ENCODE measurements around the gene PCNT. TPM values are rescaled to one million over a fixed set of nuclear protein-coding genes. Genes with fewer than 3 reads are reported as not detected.
A peak's percentile ranks its signal among the peaks of the same experiment; 100 is the strongest.
"Not testable (repeated sequence)": the region's sequence is repeated elsewhere in the genome, so short reads cannot be mapped to it uniquely, and the experiment has no call there.

The PCNT gene
- polyA plus RNA-seq, 6 donors from 2014 or later, result 4.7 to 32.5 (median 10.7) TPM

DNA sequence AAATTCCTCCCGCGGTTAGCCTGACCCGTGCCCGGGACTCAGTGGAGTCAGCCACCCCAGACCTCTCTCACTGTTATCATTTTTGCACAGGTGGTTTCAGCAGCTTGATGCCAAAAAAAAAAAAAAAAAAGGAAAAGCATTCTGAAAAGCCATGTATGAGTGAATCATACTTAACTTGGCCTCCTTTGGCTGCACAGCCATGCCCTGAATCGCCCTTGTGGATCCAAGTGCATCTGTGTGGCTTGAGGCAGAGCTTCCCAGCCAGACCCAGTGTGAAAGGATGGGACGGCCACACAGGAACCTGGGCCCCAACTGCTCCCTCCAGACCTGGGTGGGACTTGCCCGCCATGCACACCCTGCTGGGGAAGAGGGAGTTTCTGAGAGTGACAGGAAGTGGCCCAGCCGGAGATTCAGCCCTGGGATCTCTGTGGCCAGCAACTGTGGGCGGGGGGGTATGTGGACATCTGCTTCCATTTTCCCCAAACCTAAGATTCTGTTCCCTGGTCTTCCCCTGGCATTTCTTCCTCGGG lies 29.2 kb upstream of the PCNT start:
- no peak for ATAC-seq (ENCODE audit: low read depth in 2 of 2)
- H3K27me3 Mint-ChIP-seq, result no peaks in the 10 kb centered on the region
- no peak overlapping the region for H3K27ac Mint-ChIP-seq
- H3K4me1 Mint-ChIP-seq, result peaks cover 17 to 38% (median 23%) of the 10 kb centered on the region in 3 donors
- peak overlapping the region in 2 of 8 donors; percentile 16 to 19 for H3K4me3 Mint-ChIP-seq
- no peak for DNase-seq
- H3K36me3 Mint-ChIP-seq, result no peaks in the 10 kb centered on the region
- peaks cover 0 to 2% (median 0%) of the 10 kb centered on the region in 7 donors for H3K9me3 Mint-ChIP-seq

DNA sequence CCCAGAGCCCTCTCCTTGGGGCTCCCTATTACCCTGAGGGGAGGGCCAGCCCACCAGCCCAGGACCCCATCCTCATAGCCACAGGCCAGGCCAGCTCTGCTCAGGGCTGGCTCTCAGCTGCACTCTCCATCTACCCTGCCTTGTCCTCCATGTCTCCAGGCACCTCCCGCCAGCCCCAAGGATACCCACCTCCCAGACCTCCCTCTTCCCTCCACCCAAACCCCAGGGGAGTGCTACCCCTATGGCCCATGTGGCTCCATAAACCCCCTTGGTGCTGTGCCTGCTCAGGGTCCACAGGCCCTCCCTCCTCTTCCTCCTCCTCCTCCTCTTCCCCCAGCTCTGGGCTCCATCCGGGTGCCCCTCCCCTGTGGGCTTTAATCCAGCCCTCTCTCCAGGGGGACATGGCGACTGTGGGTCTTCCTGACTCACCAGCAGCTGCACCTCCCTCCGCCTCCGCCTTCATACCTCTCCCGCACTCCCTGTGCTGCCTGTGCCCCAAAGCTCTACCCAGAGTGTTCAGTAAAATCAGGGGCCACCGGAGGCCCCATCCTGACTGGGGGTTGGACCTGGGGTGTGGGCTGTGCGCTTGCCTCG lies 28.7 kb upstream of the PCNT start:
- DNase-seq (no peak), ATAC-seq (ENCODE audit: low read depth in 2 of 2) (no peak)
- Mint-ChIP-seq H3K4me1 (peaks cover 15 to 33% (median 20%) of the 10 kb centered on the region in 3 donors), H3K9me3 (peaks cover 0 to 2% (median 0%) of the 10 kb centered on the region in 7 donors), H3K4me3 (peak overlapping the region in 3 of 8 donors; percentile 19 to 77 (median 20)), H3K36me3 (no peaks in the 10 kb centered on the region), H3K27me3 (no peaks in the 10 kb centered on the region), H3K27ac (peak overlapping the region in 1 of 6 donors; percentile 54)

DNA sequence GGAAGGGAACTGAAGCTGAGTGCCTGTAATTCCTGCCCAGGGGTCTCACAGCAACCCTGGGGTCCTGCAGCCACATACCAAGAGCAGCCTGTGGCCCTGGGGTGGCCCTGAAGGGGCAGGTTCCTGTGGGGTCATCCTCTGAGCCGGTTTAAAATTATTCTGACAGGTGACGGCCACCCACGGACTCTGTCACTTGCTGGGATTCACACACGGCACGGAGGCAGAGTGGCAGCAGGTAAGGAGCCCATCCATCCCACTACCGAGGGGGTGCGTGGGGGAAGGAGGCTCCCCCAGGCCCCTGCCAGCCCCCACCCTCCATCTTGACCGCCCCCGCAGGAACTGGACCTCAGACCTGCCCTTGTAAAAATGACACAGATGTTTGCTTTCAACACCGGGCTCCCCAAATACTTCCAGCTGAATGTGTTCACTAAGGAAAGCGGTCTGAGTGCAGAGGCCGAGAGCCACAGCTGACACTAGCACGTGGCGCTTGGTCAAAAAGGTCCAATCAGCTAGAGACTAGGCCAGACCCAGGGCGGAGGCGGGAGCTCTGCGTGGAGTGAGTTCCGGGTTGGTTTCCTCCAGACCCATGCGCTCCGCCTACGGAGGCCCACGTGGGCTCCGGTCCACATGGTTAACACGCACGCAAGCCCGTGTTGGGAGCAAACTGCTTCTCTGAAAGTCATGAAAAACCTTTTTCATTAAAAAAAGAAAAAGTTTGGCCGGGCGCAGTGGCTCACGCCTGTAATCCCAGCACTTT lies 27.8 kb upstream of the PCNT start:
- peak overlapping the region in 4 of 6 donors; percentile 12 to 75 (median 58) for H3K27ac Mint-ChIP-seq
- H3K4me3 Mint-ChIP-seq, result peak overlapping the region in 7 of 8 donors; percentile 73 to 90 (median 79)
- no peak for DNase-seq
- H3K9me3 Mint-ChIP-seq, result peaks cover 0 to 2% (median 0%) of the 10 kb centered on the region in 7 donors
- H3K27me3 Mint-ChIP-seq, result no peaks in the 10 kb centered on the region
- ATAC-seq (ENCODE audit: low read depth in 2 of 2), result peak; percentile 95 to 97
- no peaks in the 10 kb centered on the region for H3K36me3 Mint-ChIP-seq
- peaks cover 15 to 25% (median 20%) of the 10 kb centered on the region in 3 donors for H3K4me1 Mint-ChIP-seq

DNA sequence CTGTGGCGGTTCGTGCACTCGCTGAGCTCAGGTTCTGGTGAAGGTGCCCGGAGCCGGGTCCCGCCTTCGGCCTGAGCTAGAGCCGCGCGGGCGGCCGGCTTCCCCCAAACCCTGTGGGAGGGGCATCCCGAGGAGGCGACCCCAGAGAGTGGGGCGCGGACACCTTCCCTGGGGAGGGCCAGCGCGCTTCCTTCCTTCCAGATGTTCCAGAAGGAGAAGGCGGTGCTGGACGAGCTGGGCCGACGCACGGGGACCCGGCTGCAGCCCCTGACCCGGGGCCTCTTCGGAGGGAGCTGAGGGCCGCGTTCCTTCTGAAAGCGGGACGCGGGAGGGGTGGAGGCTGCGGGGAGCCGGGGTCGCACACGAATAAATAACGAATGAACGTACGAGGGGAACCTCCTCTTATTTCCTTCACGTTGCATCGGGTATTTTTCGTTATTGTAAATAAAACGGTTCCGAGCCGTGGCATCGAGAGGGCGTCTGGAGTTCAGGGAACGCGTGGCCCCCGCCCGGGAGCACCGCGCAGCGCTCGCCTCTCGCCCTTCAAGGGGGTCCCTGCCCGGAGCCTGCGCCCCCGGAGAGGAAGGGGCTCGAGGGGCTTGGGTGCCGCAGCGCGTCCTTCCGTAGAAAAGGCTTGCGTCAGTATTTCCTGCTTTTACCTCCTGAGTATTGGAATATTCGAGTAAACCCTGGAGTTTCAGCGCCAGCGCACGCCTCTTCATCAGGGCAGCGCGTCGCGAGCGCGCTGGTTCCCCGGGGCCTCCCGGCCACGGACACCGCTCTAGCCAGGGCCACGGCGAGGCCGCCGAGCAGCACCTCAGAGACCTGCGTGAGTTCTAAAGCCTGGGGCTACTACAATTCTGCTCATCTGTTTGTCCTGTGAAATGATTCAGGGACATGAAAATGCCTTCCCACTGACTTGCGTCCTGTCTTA lies 26.4 kb upstream of the PCNT start:
- Mint-ChIP-seq H3K27ac (peak overlapping the region in 4 of 6 donors; percentile 64 to 93 (median 86)), H3K36me3 (no peaks in the 10 kb centered on the region), H3K9me3 (peaks cover 0 to 2% (median 0%) of the 10 kb centered on the region in 7 donors), H3K4me3 (peak overlapping the region; percentile 73 to 90 (median 79)), H3K27me3 (no peaks in the 10 kb centered on the region), H3K4me1 (peaks cover 15 to 23% (median 20%) of the 10 kb centered on the region in 3 donors)
- ATAC-seq (ENCODE audit: low read depth in 2 of 2), result peak; percentile 22
- DNase-seq, result no peak

- H3K4me1 Mint-ChIP-seq, result peaks cover 15 to 23% (median 20%) of the 10 kb centered on the region in 3 donors
- H3K27ac Mint-ChIP-seq, result no peak overlapping the region
- no peaks in the 10 kb centered on the region for H3K36me3 Mint-ChIP-seq
Observed at GRCh38 chr21:46299167-46299566, 24.8 kb upstream of the PCNT start.

DNA sequence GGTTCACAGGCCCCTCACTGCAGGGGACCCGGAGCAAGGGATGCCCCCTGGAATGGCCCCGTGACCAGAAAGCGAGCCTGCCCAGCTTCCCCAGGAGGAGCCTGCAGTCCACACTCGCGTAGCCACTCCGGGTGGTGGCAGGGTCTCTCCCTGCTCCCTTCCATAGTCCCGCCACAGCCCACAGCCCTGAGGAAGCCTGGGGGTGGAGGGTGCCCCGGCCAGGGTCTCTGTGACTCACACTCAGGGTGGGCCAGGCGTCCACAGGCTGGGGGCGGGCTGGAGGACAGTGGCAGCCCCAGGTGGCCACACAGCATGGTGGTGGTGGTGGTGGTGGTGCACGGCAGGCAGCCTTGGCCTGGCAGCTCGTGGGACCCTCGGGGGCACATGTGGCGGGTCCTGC lies 22.2 kb upstream of the PCNT start:
- Mint-ChIP-seq H3K36me3 (peaks cover 0 to 7% of the 10 kb centered on the region in 2 donors), H3K9me3 (peaks cover 0 to 2% (median 0%) of the 10 kb centered on the region in 7 donors), H3K27me3 (no peaks in the 10 kb centered on the region), H3K4me1 (peaks cover 3 to 7% (median 6%) of the 10 kb centered on the region in 3 donors), H3K4me3 (no peak overlapping the region), H3K27ac (no peak overlapping the region)
- DNase-seq (no peak), ATAC-seq (ENCODE audit: low read depth in 2 of 2) (no peak)

More at GRCh38 chr21:46299167-46299566, 24.8 kb upstream of the PCNT start:
- Mint-ChIP-seq H3K27me3 (no peaks in the 10 kb centered on the region), H3K4me3 (peak overlapping the region in 4 of 8 donors; percentile 33 to 82 (median 70)), H3K9me3 (peaks cover 0 to 2% (median 0%) of the 10 kb centered on the region in 7 donors)
- no peak for DNase-seq
- no peak for ATAC-seq (ENCODE audit: low read depth in 2 of 2)

DNA sequence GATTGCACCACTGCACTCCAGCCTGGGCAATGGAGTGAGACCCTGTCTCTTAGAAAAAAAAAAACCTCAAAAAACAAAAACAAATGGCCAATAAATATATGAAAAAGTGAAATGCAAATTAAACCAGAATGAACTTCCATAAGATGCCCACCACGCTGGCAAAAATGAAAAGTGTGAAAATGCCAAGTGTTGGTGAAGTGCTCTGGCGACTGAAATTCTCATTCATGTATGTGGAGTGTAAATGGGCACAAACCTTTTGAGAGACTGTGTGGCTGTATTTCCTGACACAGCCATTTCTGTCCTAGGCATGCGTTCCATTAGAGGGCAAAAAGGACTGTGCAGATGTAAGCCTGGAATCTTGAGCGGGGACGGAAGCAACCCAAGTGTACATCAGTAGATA lies 19.5 kb upstream of the PCNT start:
- H3K4me1 Mint-ChIP-seq, result no peaks in the 10 kb centered on the region
- no peak overlapping the region for H3K4me3 Mint-ChIP-seq

DNA sequence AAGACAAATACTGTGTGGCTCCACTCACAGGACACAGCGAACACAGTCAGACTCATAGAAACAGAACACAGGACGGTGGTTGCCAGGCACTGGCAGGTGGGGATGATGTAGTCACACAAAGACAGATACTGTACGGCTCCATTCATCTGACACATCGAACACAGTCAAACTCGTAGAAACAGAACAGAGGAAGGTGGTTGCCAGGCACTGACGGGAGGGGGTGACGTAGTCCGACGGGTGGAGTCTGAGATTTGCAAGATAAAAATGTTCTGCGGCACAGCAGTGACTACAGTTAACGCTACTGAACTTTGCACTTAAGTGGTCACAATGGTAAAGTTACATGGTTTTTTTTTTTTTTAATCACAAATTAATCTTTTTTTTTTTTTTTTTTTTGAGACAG lies 19.0 kb upstream of the PCNT start:
- DNase-seq (no peak), ATAC-seq (ENCODE audit: low read depth in 2 of 2) (no peak)
- Mint-ChIP-seq H3K27me3 (no peaks in the 10 kb centered on the region), H3K27ac (no peak overlapping the region), H3K4me3 (no peak overlapping the region), H3K4me1 (no peaks in the 10 kb centered on the region), H3K36me3 (peaks cover 0 to 7% of the 10 kb centered on the region in 2 donors), H3K9me3 (no peaks in the 10 kb centered on the region)

More for the DNA sequence above, 19.5 kb upstream of the PCNT start:
- H3K27ac Mint-ChIP-seq, result no peak overlapping the region
- peaks cover 0 to 7% of the 10 kb centered on the region in 2 donors for H3K36me3 Mint-ChIP-seq
- no peak for DNase-seq
- no peaks in the 10 kb centered on the region for H3K9me3 Mint-ChIP-seq
- ATAC-seq (ENCODE audit: low read depth in 2 of 2), result no peak
- H3K27me3 Mint-ChIP-seq, result no peaks in the 10 kb centered on the region

- no peak overlapping the region for H3K4me3 Mint-ChIP-seq
- ATAC-seq (ENCODE audit: low read depth in 2 of 2) (no peak), DNase-seq (no peak)
- H3K27ac Mint-ChIP-seq, result no peak overlapping the region
- H3K4me1 Mint-ChIP-seq, result no peaks in the 10 kb centered on the region
- H3K9me3 Mint-ChIP-seq, result no peaks in the 10 kb centered on the region
- H3K27me3 Mint-ChIP-seq, result no peaks in the 10 kb centered on the region
- H3K36me3 Mint-ChIP-seq, result peaks cover 0 to 7% of the 10 kb centered on the region in 2 donors
Observed at GRCh38 chr21:46307625-46308024, 16.3 kb upstream of the PCNT start.

DNA sequence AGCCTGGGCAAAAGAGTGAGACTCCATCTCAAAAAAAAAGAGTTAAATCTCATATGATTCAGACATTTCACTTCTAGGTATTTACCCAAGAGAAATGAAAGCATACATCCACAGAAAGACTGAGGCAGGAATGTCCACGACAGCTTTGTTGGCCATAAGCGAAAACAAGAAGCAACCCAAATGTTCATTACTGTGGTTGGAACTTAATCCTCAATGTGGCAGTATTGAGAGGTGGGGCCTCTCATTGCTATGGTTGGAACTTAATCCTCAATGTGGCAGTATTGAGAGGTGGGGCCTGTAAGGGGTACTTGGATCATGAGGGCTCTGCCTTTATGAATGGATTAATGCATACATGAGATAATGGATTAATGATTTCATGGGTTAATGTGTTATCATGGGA lies 15.5 kb upstream of the PCNT start:
- no peaks in the 10 kb centered on the region for H3K4me1 Mint-ChIP-seq
- no peak overlapping the region for H3K4me3 Mint-ChIP-seq
- H3K27ac Mint-ChIP-seq, result no peak overlapping the region
- H3K27me3 Mint-ChIP-seq, result no peaks in the 10 kb centered on the region
- peaks cover 0 to 7% of the 10 kb centered on the region in 2 donors for H3K36me3 Mint-ChIP-seq
- ATAC-seq (ENCODE audit: low read depth in 2 of 2) (no peak), DNase-seq (no peak)
- H3K9me3 Mint-ChIP-seq, result no peaks in the 10 kb centered on the region

DNA sequence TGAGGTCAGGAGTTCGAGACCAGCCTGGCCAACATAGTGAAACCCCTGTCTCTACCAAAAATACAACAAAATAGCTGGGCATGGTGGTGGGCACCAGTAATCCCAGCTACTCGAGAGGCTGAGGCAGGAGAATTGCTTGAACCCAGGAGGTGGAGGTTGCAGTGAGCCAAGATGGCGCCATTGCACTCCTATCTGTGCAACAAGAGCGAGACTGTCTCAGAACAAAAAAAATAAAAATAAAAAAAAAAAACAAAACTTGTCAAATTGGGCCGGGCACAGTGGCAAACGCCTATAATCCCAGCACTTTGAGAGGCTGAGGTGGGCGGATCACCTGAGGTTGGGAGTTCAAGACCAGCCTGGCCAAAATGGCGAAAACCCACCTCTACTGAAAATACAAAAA lies 13.7 kb upstream of the PCNT start:
- H3K27ac Mint-ChIP-seq; H3K9me3 Mint-ChIP-seq; DNase-seq; ATAC-seq (ENCODE audit: low read depth in 2 of 2); H3K4me3 Mint-ChIP-seq; H3K4me1 Mint-ChIP-seq; H3K27me3 Mint-ChIP-seq; H3K36me3 Mint-ChIP-seq: not testable (repeated sequence)

DNA sequence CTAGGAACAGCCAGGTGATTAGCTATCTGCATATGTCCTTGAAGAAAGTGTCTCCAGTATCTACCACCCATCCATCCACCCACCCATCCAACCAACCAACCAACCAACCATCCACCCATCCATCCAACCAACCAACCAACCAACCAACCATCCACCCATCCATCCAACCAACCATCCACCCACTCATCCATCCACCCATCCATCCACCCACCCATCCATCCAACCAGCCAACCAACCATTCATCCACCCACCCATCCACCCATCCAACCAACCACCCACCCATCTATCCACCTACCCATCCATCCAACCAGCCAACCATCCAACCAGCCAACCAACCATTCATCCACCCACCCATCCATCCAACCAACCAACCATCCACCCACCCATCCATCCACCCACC lies 12.4 kb upstream of the PCNT start:
- no peak for ATAC-seq (ENCODE audit: low read depth in 2 of 2)
- Mint-ChIP-seq H3K9me3 (no peaks in the 10 kb centered on the region), H3K27me3 (no peaks in the 10 kb centered on the region), H3K27ac (no peak overlapping the region), H3K36me3 (no peaks in the 10 kb centered on the region), H3K4me3 (no peak overlapping the region), H3K4me1 (no peaks in the 10 kb centered on the region)
- no peak for DNase-seq

GRCh38 chr21:46312949-46313348 lies 11.0 kb upstream of the PCNT start:
- ATAC-seq (ENCODE audit: low read depth in 2 of 2) (no peak), DNase-seq (no peak)
- Mint-ChIP-seq H3K36me3 (no peaks in the 10 kb centered on the region), H3K4me3 (no peak overlapping the region), H3K9me3 (no peaks in the 10 kb centered on the region), H3K27me3 (no peaks in the 10 kb centered on the region), H3K4me1 (no peaks in the 10 kb centered on the region), H3K27ac (no peak overlapping the region)
